Spleen (tissue), 7 donors: Measurements from ENCODE around the gene CPA4.

Experiments used
- POLR2A ChIP-seq, 3 donors: fragments of 450-650 bp; IDR thresholded peaks; one replicate each; pipeline ENCODE4 v1.5.1; 2017; ENCODE audit warnings: antibody characterized with exemption in 3 of 3, mild to moderate bottlenecking in 1 of 3
- POLR2AphosphoS5 ChIP-seq, 3 donors: sonication (generic); formaldehyde crosslinking; IDR thresholded peaks; one replicate each; pipeline ENCODE4 v1.5.1; 2017; ENCODE audit warnings: antibody characterized with exemption in 3 of 3
- TF ChIP-seq, protein P1 (sequence below), 11 experiments: fragments of 200-600 bp in 7 of 11; fragments of 450-650 bp in 4 of 11; sonication (generic) in 4 of 11; IDR thresholded peaks in 8 of 11; conservative IDR thresholded peaks in 3 of 11; 1 replicate in 7 of 11; 2 replicates in 4 of 11; pipeline versions ENCODE4 v1.4.0 to v1.8.0; 2016 to 2021; ENCODE audit warnings: antibody characterized with exemption in 11 of 11, inconsistent platforms in 4 of 11, mild to moderate bottlenecking in 1 of 11
- donor health status: DM: no; HTN: no; CAD: no; lungs with moderate emphysema.
- donor health status: DM: no; HTN: no; CAD: no.
- donor health status: DM: no; HTN: no; CAD: no.

DNA sequence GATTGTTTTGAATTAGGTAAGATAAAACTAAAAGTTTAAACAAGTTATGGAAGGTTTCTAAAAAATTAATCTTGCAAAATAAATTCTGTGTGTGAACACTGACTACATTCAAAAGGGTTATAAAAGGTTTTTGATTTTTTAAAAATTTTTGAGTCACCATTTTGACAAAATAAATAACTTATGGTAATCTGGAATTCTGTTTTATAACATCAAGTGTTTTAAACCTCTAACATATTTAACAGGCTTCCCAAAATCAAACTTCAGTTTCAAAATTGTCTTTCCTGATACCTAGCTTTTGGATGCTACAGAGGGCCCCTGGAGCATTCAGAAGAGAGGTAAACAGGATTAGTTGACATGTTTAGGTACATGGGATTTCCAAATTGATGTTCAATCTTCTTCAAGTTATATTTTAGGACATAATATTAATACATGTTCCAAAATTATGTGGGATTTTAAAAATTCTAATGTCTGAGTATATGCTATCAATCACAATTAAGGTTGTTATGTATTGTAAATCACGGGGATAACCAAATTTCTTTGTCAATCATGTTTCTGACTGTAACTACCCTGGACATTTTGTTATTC is 34.4 kb upstream of the CPA4 start:
- TF ChIP-seq, protein P1, sequence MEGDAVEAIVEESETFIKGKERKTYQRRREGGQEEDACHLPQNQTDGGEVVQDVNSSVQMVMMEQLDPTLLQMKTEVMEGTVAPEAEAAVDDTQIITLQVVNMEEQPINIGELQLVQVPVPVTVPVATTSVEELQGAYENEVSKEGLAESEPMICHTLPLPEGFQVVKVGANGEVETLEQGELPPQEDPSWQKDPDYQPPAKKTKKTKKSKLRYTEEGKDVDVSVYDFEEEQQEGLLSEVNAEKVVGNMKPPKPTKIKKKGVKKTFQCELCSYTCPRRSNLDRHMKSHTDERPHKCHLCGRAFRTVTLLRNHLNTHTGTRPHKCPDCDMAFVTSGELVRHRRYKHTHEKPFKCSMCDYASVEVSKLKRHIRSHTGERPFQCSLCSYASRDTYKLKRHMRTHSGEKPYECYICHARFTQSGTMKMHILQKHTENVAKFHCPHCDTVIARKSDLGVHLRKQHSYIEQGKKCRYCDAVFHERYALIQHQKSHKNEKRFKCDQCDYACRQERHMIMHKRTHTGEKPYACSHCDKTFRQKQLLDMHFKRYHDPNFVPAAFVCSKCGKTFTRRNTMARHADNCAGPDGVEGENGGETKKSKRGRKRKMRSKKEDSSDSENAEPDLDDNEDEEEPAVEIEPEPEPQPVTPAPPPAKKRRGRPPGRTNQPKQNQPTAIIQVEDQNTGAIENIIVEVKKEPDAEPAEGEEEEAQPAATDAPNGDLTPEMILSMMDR (IDR thresholded peaks at IDR 0.05 in 8 of 11, conservative IDR thresholded peaks at IDR 0.05 in 3 of 11): no peak
- no peak for TF ChIP-seq POLR2AphosphoS5 (IDR thresholded peaks at IDR 0.05)
- no peak for TF ChIP-seq POLR2A (IDR thresholded peaks at IDR 0.05)
